Measurements from ENCODE around the gene TRIP13.
"Not testable (repeated sequence)": the region's sequence is repeated elsewhere in the genome, so short reads cannot be mapped to it uniquely, and the experiment has no call there.

TRIP13 gene

DNA sequence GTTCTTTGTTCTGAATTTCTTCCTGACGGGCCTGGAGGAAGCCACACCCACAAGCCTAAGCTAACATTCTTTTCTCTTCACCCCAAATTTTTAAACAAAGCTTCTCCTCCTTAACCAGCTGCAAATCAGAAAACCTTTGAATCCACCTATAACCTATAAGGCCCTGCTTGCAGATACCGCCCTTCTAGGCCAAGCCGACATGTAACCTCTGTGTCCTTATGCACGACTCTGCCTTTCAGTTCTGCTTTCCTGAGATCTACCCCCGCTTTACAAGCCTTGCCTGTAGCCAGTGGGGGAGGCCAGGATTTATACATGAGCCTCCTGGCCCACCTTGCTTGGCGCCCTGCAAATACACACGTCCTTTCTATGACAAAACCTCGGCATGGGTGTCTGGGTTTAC, 19.4 kb upstream of the TRIP13 start:
- no peak for DNase-seq

DNA sequence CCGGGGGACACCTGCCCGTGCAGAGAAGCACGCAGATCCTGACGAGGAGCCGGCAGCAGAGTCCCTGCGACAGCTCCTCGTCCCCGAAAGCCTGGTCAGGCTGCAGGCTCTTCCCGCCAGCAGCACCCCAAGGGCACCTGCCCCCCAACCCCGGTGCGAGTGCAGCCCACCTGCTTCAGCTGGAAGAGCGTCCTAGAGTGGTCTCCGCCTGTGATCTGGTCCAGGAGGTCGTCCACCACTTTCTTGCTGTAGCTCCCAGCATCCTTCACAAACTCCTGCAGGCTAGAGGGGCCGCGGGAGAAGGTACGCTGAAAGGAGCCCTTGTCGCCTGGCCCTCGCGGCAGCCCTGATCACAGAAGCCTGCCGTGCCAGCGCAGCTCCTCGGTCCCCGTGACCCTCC, 16.8 kb upstream of the TRIP13 start:
- DNase-seq, result no peak

DNA sequence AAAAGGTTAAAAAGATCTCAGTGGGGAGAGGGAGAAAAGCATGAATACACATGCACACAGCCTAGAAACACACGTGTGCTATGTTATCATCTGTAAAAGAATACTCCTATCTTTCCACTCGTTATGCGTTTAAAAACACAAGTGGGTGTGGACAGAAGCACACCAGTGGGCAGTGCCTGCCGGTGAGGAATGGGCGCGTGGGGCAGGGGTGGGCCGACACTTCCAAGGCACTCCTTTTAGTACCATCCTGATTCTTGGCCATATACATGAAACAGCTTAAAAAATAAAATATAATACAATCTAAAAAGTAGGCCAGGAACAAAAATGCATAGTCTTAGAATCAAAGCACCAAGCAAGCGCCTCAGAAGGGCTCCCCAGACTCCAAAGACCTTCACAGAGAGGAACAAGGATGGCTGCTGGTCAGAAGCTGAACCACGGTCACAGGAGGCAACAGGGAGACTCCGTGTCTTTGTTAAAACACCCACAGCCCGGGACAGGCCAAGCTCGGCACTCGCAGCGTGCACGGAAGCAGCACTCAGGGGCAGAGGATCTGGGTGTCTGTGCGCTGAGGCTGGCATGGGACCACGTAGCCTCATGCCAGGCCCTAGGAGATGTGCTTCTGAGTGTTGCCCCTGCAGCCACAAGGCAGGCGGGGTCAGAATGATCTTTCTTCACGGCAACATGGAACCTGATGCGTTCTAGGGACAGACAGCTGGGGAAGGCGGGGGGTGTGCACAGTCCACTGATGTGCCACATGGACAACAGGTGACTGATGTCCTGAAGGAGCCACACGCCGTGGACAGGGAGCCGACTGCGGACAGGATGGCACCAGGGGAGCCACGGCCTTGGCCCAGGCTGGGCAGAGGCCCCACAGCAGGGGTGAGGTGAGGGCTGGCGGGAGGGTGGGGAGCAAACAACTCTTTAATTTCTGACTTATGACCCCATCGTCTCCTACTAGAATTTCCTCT, 16.0 kb upstream of the TRIP13 start:
- no peak for DNase-seq

DNA sequence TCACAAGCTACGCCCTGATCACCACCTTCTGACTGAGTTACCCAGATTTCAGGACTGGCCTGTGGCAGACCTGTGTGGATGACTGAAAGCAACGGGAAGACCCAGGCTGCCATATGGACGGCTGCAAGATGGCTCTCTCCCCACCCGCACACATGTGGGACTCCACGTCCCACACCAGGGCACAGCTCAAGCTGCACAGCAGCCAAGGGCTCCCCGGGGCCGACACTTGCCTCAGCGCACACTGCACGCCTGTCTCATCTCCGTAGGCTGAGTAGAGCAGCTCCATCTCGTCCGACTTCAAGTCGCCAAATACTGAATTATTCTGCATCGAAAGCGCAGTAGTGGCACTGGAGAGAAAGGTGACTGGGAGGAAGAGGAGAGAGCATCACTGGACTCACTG, 14.6 kb upstream of the TRIP13 start:
- no peak for DNase-seq

DNA sequence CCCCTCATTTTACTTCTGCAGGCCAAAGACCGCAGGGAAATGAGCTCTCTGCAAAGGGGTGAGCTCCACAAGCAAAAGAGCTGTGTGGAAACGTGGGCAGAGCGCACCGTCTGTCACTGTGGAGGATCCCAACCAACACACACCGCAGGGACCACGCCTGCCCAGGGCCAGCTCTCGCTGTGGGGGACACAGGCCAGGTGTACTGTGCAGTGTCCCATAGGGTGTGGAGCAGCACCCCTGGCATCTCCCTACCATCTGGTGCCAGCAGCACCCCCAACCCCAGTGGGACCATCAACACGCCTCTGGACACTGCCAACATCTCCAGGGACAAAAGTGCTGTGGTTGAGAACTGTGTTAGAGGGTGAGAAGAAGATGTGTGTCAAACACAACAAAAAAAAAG, 14.0 kb upstream of the TRIP13 start:
- DNase-seq, result not testable (repeated sequence)

DNA sequence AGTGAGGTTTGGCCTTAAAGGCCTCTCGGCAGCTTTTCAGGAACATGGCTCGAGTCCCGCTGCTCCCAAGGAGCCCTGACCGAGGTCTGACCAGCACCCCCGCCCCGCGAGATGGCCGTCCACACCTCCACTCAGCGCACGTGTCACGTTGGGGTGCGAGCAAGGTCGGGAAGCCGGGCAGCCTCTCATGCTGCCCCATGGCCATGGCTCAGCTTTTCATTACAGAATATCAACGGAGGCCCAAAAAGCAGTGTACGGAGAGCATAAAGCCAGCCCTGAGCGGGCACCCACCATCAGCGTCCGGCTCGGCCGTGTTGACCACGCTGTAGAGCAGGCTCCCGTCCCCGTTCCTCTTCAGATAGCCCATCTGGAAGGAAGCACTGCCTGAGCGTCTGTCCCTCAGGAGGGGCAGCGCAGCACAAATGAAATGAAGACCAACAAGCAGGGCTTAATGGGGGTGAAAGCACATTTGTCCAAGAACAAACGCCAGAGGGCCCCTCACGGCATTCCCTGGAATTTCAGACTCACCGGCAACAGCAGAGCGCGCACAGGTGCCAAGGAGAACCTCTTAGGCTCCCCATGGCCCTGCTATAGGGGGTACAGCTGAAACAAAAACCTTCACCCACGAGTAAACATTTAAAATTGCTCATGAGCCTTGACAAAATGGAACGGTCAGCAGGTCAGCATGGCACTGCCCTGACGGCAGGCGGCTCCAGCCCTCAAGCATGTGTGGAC, 11.7 kb upstream of the TRIP13 start:
- no peak for DNase-seq

DNA sequence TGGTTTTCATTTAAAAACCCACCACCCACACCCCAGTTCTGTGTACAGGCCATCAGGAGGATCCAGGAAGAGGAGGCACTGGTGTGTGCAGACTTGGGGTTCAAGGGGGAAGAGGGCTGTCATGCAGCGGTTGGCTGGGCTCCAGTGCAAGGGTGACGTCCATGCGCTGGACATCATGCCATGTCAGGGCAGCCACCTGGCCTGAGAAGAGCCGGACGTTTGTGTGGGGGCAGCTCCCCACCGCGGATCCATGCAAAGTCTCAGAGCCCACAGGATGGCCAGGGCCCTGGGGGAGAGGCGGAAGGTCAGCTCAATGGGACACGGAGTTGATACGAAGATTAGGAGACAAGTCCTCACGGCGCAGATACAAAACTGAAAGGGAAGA, 11.1 kb upstream of the TRIP13 start:
- no peak for DNase-seq

DNA sequence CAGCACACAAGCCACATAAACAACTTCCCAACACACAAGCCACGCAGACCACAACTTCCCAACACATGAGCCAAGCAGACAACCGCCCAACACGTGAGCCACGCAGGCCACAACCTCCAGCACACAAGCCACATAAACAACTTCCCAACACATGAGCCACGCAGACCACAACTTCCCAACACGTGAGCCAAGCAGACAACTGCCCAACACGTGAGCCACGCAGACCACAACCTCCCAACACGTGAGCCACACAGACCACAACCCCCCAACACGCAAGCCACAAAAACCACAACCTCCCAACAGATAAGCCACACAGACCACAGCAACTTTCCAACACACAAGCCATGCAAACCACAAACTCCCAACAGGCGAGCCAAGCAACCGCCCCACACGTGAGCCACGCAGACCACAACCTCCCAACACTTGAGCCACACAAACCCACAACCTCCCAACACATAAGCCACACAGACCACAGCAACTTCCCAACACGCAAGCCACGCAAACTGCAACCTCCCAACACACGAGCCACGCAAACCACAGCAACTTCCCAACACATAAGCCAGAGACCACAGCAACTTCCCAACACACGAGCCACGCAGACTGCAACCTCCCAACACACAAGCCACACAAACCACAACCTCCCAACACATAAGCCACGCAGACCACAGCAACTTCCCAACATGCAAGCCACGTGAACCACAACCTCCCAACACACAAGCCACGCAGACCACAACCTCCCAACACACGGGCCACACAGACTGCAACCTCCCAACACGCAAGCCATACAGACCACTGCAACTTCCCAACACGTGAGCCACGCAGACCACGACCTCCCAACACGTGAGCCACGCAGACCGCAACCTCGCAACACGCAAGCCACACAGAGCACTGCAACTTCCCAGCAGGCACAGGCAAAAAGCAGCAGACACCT, 10.2 kb upstream of the TRIP13 start:
- no peak for DNase-seq

DNA sequence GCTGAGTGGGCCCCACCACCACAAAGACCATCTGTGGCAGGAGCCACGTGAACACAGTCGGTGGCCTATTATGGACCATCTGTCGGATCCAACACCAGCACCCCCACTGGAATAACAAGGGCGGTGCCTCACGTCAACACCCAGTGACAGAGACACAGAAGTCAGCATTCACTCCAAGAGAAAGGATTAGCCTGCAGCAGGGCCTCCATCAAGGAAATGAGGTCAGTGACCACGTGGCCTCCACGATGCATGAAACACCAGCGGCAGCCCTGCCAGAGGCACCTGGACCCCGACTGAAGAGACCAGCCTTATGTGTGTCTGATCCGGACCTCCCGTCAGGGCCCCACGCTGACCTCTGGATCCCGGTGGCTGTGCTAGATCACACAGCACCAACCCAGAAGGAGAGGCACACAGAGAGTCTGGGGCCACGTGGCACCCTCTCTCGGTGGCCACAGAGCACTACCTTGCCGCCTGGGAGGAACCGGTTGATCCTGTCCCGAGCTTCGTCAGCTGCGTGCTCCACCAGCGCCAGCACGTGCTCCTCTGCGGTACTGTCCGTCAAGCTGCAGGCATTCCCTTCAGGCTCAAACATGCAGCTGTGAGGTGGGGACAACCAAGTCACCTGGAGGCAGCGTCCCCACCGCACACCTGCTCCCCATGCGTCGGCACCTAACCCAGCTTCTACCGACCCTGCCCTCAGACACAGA, 9.1 kb upstream of the TRIP13 start:
- no peak for DNase-seq

DNA sequence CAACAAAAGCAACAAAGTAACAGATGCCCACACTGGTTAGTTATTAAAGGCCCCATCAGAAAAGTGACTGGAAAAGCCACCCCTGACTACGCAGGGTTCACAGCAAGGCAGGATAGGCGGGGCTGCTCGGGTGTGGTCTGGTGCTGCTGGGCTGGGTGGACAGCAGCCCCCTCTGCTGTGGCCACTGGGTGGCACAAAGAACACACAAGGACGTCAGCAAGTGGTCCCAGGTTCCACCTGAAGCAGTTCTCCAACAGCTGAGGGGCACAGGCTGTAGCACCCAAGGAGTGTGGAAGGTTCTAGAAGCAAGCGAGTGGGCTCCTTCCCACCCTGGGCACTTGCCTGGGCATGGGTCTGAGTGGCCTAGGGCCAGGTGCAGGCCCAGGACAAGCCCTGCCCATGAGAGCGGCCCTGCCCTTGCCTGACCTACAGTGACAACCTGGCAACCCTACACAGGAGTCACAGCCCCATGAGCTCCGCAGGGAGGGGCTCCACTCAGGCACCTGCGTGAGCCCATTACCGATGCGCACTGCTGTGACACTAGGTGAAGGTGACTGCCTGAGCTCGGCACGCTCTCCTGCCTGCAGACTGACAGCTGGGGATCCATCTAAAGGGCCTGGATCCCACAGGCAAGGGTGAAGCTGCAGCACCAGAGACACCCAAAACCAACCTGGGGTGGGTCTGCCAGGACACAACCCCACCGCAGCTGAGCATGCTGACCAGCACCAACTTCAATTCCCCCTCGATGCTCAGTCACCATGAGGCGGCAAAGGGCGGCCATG, 8.1 kb upstream of the TRIP13 start:
- DNase-seq, result no peak

DNA sequence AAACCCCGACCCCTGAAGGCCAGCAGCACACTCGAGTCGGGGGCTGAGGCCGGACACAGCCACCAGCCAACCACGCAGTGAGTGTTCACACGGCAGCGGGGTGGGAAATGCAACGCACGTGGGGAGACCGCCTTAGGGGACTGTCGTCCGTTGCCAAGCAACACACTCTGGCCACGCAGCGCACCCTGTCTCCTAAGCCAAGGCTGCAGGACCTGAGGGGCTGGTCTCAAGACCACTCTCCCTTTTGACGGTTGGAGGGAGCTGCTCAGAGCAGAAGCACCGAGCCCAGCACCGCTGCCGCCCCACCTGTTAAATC, 7.6 kb upstream of the TRIP13 start:
- no peak for DNase-seq

DNA sequence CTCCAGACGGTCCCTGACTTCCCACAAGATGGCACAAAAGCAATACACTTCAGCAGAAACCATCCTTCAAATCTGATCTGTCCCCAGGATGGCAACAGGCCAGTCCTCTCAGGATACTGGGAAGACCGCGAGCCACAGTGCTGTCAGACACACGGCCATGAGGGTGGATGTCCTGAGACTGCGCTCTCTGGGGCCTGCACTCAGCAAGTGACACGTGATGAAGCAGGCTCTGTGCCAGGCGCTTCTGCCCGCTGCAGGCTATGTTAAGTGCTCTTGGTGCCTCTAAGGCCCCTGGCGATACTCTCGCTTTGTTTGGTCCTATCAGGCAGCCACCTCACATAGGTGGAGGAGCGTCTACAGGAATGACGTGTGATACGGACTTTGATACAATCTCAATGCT, 7.2 kb upstream of the TRIP13 start:
- DNase-seq, result no peak

DNA sequence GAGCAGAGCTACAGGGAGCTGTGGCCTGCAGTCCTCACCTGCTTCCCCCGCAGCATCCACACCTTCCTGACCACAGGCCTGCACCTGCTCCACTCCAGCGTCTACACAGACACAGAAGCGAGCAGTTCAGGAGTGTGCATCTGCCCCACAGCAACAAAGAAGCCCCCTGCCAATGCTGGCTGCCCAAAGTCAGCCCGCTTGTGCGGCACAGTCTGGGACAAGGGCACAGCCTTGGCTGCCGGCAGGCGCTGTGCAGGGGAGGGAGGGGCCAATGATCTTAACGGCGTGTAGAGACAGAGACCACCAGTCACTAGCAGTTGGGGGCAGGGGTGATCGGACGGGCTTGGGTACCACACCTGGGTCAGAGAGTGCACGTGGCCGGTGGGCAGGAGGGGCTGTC, 6.6 kb upstream of the TRIP13 start:
- no peak for DNase-seq

DNA sequence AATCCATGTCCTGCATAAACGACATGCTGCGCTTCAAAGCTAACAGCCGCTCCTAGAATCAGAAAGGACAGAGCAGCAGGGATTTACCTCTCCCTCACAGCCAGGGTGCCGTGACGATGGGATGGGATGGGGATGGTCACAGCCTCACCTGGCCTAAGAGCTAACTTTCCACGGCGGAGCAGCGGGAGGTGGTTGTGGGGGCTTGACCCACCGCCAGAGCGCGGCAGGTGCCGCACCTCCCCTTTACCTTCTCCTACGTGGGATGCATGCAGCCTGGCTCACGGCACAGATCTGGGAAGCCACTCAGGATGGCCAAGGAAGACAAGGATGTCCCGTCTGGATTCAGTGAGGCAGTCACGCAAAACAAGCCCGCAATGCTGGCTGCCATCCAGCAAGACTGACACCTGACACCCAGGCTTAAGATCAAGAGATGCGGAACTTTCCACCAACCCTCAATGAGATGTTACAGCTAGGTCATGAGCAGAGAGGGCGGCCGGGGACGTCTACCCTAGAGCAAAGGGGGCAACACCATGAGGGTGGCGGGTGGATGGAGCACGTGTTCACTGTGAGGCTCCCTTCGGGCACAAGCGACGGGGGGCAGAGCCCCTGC, 5.9 kb upstream of the TRIP13 start:
- DNase-seq, result no peak

DNA sequence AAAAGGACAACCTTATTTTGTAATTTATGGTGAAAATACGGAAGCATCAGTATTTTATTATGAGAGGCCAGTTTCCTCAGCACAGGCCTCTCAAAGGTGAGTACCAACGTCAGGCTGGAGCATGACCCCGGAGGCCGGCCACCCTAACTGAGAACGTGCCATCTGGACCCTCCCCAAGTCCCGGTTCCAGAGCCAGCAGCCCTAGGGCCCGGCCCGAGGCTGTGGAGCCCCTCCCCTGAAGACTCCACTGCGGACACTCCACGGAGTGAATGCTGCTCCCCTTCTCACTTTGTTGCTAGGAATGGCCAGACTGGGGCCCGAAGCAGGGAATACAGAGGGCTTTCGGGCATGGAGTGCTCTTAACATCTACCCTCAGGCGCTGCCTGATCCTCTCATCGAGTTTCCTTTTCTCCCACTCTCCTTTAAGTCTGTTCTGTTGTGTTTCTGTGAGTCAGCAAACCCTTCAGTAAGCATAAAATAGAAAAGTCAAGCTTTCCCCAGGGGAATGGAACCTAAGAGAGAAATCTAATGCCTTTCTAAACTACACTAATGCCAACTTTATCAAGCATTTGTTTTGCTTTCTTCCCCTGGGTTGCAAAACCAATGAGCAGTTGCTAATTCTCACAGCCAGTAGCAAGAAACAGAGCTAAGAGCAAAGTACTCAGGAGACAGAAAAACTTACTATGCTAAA, 4.6 kb upstream of the TRIP13 start:
- DNase-seq, result no peak

DNA sequence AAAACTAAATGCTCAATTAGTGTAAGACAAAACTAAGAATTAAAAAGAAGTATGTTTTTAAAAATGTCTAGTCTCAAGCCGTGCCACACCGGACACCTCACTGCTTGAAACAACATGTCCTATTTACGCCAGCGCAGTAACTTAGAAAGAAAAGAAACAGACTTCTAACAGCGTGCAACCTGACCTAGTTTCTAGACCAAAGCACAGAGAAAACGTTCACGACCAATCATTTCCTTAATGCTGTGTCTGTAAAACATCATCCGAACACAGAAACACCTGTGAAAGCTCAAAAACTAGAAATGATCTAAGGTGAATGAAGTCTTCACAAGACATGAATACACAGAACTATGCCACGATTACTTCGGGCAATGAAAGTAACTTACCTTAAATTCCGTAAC, 4.0 kb upstream of the TRIP13 start:
- DNase-seq, result no peak

DNA sequence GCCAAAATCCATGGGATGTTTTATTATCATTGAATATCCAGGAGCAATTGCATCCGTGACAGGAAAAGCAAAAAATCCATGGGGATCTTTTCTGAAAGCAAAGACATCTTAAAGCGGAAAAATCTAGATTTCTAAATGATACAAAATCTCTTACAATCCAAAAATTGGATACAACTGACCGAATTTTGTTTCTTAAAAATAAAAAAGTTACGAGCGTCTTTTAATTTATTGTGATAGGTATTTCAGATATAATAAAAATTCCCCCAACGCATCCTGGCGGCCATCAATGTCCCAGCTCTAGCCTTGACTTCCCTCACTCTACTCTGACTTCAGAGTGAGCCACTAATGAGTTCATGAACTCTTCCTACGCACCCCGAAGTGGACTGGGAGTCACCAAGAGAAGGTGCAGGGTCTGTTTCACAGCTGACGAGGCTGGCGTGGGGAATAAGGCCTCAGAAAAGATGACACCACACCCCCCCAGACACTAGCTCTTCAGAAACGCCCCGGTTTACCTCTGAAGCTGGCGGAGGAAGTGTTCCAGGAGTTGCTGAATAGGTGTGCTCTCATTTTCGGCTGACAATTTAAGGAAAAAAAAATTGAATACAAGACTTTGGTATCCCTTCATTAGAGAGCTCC, 3.5 kb upstream of the TRIP13 start:
- DNase-seq, result no peak

DNA sequence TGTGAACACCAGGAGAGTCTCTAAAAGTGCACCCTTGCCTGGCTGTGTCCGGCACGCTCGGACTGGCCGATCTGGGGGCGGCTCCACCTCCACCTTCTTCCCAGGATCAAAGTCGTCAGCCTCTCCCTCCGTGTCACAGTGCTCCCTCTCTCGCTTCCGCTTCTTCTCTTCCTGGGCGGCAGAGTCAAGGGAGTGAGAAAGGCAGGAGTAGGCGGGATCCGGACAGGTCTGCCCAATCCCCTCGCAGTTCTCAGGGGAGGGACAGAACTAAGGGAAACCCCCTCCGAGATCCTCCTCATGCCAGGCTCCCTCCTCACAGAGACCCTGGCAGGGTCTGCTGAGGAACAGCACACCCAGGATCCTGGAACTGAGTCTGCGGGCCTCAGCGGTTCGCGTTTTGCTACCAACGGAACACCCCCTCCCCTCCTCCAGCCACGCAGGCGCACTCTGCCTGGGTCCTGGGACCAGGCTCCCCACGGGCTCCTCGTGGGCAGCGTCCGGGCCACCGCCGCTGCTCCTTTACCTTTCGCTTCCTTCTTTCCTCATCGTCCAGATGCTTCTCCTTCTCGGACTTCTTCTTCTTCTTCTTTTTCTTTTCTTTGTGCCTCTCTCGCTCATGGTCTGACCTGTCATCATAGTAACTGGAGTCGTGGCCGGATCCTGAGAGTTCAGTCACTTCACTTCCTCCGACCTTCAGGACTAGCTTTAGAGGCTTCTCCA, 1.4 kb upstream of the TRIP13 start:
- DNase-seq, result no peak

DNA sequence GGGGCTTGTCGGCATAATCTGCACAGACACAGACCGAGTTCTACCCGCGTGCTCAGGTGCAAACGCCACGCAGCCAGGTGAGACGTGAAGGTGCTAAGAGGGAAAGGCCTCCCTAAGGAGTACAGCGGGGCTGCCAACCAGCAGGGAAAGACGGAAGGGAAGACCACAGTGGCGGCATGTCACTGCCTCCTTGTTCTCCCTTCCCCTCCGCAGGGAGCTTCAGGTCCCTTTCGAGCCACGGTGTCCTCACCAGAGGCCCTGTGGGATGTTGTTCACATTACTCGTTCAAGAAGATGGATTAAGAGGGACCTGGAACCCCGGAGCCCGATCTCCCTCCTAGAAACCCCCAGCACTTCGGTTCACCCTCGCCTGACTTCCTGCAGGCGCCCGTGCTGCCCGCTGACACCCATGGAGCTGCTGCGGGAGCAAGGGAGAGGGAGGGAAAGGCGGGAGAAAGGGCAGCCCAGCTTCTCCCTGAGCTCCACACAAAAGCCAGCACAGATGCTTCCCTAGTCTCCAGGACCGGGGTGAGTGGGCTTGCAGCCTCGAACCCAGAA, 769 bp upstream of the TRIP13 start:
- DNase-seq, result no peak

Data from fibroblast of skin of right quadriceps (primary cell).